Common myeloid progenitor, CD34-positive (primary cell): ENCODE results near the gene PLD4.
"Not testable (repeated sequence)": the region's sequence is repeated elsewhere in the genome, so short reads cannot be mapped to it uniquely, and the experiment has no call there.

Experiments used
- CTCF ChIA-PET: fragments of 350-600 bp; sonication (Branson Sonifier 250); formaldehyde crosslinking; loops from one replicate; lab custom pipeline; 2021; ENCODE audit warnings: antibody characterized with exemption; lab: Charles Lee
- POLR2A ChIA-PET: fragments of 350-600 bp; sonication (Branson Sonifier 250); formaldehyde crosslinking; loops from one replicate; lab custom pipeline; 2021; ENCODE audit warnings: antibody characterized with exemption; lab: Charles Lee
- DNase-seq, 3 donors: peaks; one replicate each; pipeline versions ENCODE4 v3.0.0 to v3.0.0-alpha.2; 2013
- H3K27ac ChIP-seq, 2 experiments: 1 replicate in 1 of 2; 2 replicates in 1 of 2; pipeline ENCODE4 v1.7.0; 2013; ENCODE audit warnings: inconsistent platforms in 2 of 2, low read length in 2 of 2, mild to moderate bottlenecking in 2 of 2, low read depth in 1 of 2, moderate library complexity in 1 of 2; ENCODE audit not compliant: severe bottlenecking in 2 of 2, insufficient read depth in 1 of 2, poor library complexity in 1 of 2
- H3K27me3 ChIP-seq, 5 experiments: replicated peaks in 2 of 5; 1 replicate in 3 of 5; 2 replicates in 2 of 5; pipeline versions ENCODE4 v1.6.1 to v1.7.0; 2013; ENCODE audit warnings: low read length in 4 of 5, mild to moderate bottlenecking in 2 of 5, moderate library complexity in 2 of 5, inconsistent platforms in 1 of 5; ENCODE audit not compliant: insufficient read depth in 5 of 5, control insufficient read depth in 4 of 5
- H3K36me3 ChIP-seq, 4 experiments: 1 replicate in 2 of 4; 2 replicates in 2 of 4; pipeline versions ENCODE4 v1.6.1 to v1.7.0; 2013; ENCODE audit warnings: low read length in 3 of 4, control low read depth in 1 of 4, mild to moderate bottlenecking in 1 of 4; ENCODE audit not compliant: control insufficient read depth in 4 of 4, insufficient read depth in 4 of 4
- H3K4me1 ChIP-seq, 4 experiments: 1 replicate in 3 of 4; 2 replicates in 1 of 4; pipeline versions ENCODE4 v1.6.1 to v1.7.1; 2013; ENCODE audit warnings: low read length in 3 of 4, mild to moderate bottlenecking in 3 of 4, control low read depth in 1 of 4, inconsistent platforms in 1 of 4, moderate library complexity in 1 of 4; ENCODE audit not compliant: control insufficient read depth in 4 of 4, insufficient read depth in 4 of 4; ENCODE audit errors: control extremely low read depth in 1 of 4
- H3K4me3 ChIP-seq, 7 experiments: 1 replicate in 4 of 7; 2 replicates in 3 of 7; pipeline versions ENCODE4 v1.5.1 to v1.7.0; 2013; ENCODE audit warnings: mild to moderate bottlenecking in 7 of 7, low read length in 6 of 7, moderate library complexity in 6 of 7, inconsistent platforms in 2 of 7, low read depth in 2 of 7, control low read depth in 1 of 7; ENCODE audit not compliant: insufficient read depth in 4 of 7, control insufficient read depth in 1 of 7; ENCODE audit errors: extremely low read depth in 1 of 7
- H3K9me3 ChIP-seq, 5 experiments: 1 replicate in 4 of 5; 2 replicates in 1 of 5; pipeline versions ENCODE4 v1.6.1 to v1.7.1; 2013; ENCODE audit warnings: low read length in 4 of 5, mild to moderate bottlenecking in 2 of 5, inconsistent platforms in 1 of 5, low read depth in 1 of 5, moderate library complexity in 1 of 5; ENCODE audit not compliant: control insufficient read depth in 4 of 5, insufficient read depth in 2 of 5; ENCODE audit errors: control extremely low read depth in 1 of 5
- WGBS: methylation state at CpG from one replicate; pipeline ENCODE4 v1.1.5; 2013; ENCODE audit not compliant: insufficient coverage; 5-methylcytosine and 5-hydroxymethylcytosine counted together

Gene PLD4

DNA sequence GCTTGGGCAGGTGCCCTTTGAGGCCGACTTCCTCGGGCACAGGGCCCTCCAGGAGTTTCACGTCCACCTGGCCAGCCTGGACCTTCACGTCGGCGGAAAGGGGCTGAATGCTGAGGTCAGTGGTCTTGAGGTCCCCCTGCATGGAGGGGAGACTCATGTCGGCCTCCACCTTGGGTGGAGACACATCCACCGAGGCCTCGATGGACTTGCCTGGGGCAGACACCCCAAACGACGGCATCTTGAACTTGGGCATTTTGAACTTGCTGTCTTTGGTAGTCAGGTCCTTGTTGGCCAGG is 24.0 kb downstream of the PLD4 start:
- no peak overlapping the region for H3K27ac ChIP-seq
- H3K9me3 ChIP-seq = no peaks in the 10 kb centered on the region
- no peaks in the 10 kb centered on the region for H3K4me1 ChIP-seq
- no peak overlapping the region for H3K4me3 ChIP-seq
- POLR2A ChIA-PET = no interaction called here
- no peaks in the 10 kb centered on the region for H3K27me3 ChIP-seq
- CTCF ChIA-PET = interaction anchor here (1.0 to 1.8 kb wide), 2 partner anchors 8 to 97 kb away, joined by 3 to 4 read pairs; no protein-coding TSS in a partner anchor
- no peaks in the 10 kb centered on the region for H3K36me3 ChIP-seq
- no peak for DNase-seq
- WGBS = 100% methylated on average over 6 of the region's 11 CpGs

DNA sequence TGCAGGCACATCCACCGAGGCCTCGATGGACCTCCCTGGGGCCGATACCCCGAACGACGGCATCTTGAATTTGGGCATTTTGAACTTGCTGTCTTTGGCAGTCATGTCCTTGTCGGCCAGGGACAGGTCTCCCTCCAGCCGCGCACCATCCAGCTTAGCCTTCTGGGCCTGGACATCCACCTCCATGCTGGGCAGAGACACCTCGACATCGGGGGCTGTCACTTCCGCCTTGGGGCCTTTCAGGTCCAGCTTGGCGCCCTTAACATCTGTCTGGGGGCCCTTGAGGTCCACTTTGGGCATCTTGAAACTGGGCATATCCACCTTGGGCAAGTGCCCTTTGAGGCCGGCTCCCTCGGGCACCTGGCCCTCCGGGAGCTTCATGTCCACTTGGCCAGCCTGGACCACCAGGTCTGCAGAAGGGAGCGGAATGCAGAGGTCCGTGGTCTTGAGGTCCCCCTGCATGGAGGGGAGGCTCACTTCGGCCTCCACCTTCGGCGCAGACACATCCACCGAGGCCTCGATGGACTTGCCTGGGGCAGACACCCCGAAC is 24.8 kb downstream of the PLD4 start:
- H3K9me3 ChIP-seq, H3K36me3 ChIP-seq, H3K4me3 ChIP-seq, H3K4me1 ChIP-seq, H3K27ac ChIP-seq, H3K27me3 ChIP-seq, POLR2A ChIA-PET, DNase-seq: not testable (repeated sequence)
- CTCF ChIA-PET = interaction anchor here (1.0 to 1.8 kb wide), 2 partner anchors 9 to 97 kb away, joined by 3 to 4 read pairs; no protein-coding TSS in a partner anchor
- WGBS = 98% methylated on average over 10 of the region's 24 CpGs

DNA sequence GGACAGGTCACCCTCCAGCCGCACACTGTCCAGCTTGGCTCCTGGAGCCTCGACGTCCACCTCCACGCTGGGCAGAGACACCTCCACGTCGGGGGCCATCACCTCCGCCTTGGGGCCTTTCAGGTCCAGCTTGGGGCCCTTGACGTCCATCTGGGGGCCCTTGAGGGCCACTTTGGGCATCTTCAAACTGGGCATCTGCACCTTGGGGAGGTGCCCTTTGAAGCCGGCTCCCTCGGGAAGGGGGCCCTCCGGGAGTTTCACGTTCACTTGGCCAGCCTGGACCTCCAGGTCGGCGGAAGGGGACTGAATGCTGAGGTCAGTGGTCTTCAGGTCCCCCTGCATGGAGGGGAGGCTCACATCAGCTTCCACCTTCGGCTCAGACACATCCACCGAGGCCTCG is 25.3 kb downstream of the PLD4 start:
- H3K27me3 ChIP-seq = no peaks in the 10 kb centered on the region
- no peak overlapping the region for H3K27ac ChIP-seq
- H3K36me3 ChIP-seq = no peaks in the 10 kb centered on the region
- ChIA-PET CTCF (interaction anchor here (1.8 kb wide), 1 partner anchor 10 kb away, joined by 4 read pairs; no protein-coding TSS in a partner anchor), POLR2A (no interaction called here)
- H3K4me1 ChIP-seq = no peaks in the 10 kb centered on the region
- no peak overlapping the region for H3K4me3 ChIP-seq
- no peaks in the 10 kb centered on the region for H3K9me3 ChIP-seq
- 90% methylated on average over 14 of the region's 17 CpGs for WGBS
- no peak for DNase-seq

DNA sequence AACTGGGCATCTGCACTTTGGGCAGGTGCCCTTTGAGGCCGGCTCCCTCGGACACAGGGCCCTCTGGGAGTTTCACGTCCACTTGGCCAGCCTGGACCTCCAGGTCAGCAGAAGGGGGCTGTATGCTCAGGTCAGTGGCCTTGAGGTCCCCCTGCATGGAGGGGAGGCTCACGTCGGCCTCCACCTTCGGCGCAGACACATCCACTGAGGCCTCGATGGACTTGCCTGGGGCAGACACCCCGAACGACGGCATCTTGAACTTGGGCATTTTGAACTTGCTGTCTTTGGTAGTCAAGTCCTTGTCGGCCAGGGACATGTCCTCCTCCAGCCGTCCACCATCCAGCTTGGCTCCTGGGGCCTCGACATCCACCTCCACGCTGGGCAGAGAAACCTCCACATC is 26.0 kb downstream of the PLD4 start:
- H3K36me3 ChIP-seq, H3K4me3 ChIP-seq, POLR2A ChIA-PET, H3K9me3 ChIP-seq, DNase-seq, H3K27ac ChIP-seq, CTCF ChIA-PET, H3K27me3 ChIP-seq, H3K4me1 ChIP-seq: not testable (repeated sequence)
- 97% methylated on average over 3 of the region's 15 CpGs for WGBS

DNA sequence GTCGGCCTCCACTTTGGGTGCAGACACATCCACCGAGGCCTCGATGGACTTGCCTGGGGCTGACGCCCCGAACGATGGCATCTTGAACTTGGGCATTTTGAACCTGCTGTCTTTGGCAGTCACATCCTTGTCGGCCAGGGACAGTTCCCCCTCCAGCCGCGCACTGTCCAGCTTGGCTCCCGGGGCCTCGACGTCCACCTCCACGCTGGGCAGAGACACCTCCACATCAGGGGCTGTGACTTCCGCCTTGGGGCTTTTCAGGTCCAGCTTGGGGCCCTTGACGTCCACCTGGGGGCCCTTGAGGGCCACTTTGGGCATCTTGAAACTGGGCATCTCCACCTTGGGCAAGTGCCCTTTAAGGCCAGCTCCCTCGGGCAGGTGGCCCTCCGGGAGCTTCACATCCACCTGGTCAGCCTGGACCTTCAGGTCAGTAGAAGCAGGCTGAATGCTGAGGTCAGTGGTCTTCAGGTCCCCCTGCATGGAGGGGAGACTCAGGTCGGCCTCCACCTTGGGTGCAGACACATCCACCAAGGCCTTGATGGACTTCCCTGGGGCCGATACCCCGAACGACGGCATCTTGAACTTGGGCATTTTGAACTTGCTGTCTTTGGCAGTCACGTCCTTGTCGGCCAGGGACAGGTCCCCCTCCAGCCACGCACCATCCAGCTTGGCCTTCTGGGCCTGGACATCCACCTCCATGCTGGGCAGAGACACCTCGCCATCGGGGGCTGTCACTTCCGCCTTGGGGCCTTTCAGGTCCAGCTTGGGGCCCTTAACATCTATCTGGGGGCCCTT is 27.4 kb downstream of the PLD4 start:
- POLR2A ChIA-PET, DNase-seq, H3K4me1 ChIP-seq, H3K27ac ChIP-seq, H3K4me3 ChIP-seq, H3K27me3 ChIP-seq, H3K36me3 ChIP-seq, H3K9me3 ChIP-seq: not testable (repeated sequence)
- 88% methylated on average over 20 of the region's 28 CpGs for WGBS
- CTCF ChIA-PET = interaction anchor here (1.2 kb wide), 1 partner anchor 22 kb away, joined by 4 read pairs; no protein-coding TSS in a partner anchor

DNA sequence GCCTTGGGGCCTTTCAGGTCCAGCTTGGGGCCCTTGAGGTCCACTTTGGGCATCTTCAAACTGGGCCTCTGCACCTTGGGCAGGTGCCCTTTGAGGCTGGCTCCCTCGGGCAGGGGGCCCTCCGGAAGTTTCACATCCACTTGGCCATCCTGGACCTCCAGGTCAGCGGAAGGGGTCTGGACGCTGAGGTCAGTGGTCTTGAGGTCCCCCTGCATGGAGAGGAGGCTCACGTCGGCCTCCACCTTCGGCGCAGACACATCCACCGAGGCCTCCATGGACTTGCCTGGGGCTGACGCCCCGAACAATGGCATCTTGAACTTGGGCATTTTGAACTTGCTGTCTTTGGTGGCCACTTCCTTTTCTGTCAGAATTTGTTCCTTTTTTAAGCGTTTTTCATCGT is 28.4 kb downstream of the PLD4 start:
- ChIA-PET CTCF (no interaction called here), POLR2A (no interaction called here)
- Histone ChIP-seq H3K27ac (no peak overlapping the region), H3K4me1 (no peaks in the 10 kb centered on the region), H3K36me3 (no peaks in the 10 kb centered on the region), H3K9me3 (no peaks in the 10 kb centered on the region), H3K27me3 (no peaks in the 10 kb centered on the region), H3K4me3 (no peak overlapping the region)
- WGBS = 89% methylated on average over 11 of the region's 13 CpGs
- DNase-seq = no peak

DNA sequence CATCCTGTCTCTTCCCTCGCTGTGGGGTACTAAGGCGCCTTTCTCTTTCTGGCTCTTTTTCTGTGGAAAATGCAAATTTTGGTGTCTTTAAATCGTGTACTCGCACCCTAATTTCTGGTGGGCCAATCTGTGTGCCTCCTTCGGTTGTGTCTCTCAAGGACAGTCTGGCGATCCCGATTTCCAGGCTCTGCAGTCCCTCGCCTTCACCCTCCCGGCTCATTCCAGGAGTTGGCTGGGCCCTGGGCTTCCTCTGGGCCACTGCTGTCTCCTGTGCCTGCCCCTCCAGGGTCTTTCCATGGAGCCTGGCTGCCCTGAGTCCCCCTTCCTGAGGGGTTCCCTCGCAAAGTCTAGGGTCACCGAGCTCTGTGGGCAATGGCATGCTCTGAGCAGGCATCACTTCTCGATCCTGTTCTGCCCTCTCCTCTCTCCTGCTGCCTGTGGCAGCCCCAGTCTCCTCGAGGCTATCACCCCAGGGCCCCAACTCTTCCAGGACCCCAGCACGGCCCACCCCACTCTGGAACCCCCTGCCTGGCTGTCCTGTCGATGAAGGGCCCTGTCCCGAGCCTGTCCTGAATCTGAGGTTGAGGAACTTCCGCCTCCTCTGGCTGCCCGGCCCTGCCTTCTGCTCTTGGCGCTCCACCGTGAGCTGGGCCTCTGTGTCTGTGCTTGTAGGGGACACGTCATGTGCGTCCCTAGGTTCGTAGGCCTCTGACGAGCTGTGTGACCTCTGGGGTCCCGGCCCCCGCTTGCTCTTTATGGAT is 29.4 kb downstream of the PLD4 start:
- ChIA-PET CTCF (interaction anchor here (2.7 kb wide), 1 partner anchor 19 kb away, joined by 8 read pairs; no protein-coding TSS in a partner anchor), POLR2A (no interaction called here)
- WGBS = 98% methylated on average over 22 of the region's 26 CpGs
- Histone ChIP-seq H3K27me3 (no peaks in the 10 kb centered on the region), H3K4me1 (no peaks in the 10 kb centered on the region), H3K4me3 (no peak overlapping the region), H3K9me3 (no peaks in the 10 kb centered on the region), H3K36me3 (no peaks in the 10 kb centered on the region), H3K27ac (no peak overlapping the region)
- no peak for DNase-seq
